Measurements from ENCODE around the gene ARHGAP29. TPM values are rescaled to one million over a fixed set of nuclear protein-coding genes. Genes with fewer than 3 reads are reported as not detected.

The ARHGAP29 gene
- total and polyA plus RNA-seq, 2 of the 8 experiments (the other 6 are each of a cell fraction or from before 2014, with no cell fraction given): 0.57 to 3.2 TPM

DNA sequence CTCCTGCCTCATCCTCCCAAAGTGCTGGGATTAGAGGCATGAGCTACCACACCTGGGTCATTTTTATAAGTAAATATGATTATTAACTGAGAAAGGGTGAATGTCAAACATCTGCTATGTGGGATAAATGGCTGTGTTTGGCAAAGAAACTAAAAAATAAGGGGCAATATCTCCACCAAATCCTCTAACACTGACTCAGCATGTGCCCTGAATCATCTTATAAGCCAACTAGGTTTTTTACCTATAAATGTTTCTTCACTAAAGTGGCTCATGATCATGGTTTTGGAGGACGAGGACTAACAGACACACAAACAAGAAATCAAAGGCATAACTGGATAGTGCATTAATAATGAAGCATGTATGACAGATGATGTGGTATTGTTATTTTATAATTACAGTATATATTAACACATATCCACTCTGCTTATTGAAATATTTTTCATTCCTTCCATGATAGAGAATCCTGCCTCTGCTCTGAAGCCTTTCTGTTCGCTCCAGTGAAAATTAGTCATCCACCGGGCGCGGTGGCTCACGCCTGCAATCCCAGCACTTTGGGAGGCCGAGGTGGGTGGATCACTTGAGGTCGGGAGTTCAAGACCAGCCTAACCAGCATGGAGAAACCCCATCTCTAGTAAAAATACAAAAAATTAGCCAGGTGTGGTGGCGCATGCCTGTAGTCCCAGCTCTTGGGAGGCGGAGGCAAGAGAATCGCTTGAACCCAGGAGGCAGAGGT is 11.7 kb upstream of the ARHGAP29 start:
- no peak overlapping the region for H2BK20ac ChIP-seq (ENCODE audit: low read length)
- no peak overlapping the region for H4K5ac ChIP-seq (ENCODE audit: insufficient read length, low read depth, low read length)
- H4K8ac ChIP-seq (ENCODE audit: extremely low read depth, insufficient read depth, low read length): no peak overlapping the region
- peaks cover 0 to 1% of the 10 kb centered on the region in 2 experiments for H4K20me1 ChIP-seq (replicated peaks in 1 of 2; ENCODE audit: control insufficient read depth in 1 of 2, insufficient read depth in 2 of 2, low read length in 2 of 2)
- POLR2A ChIA-PET (ENCODE audit: partially characterized antibody): no interaction called here
- no peak overlapping the region for H3K9ac ChIP-seq (replicated peaks in 1 of 4; ENCODE audit: extremely low read depth in 1 of 4, low read depth in 3 of 4, low read length in 3 of 4)
- H3K27me3 ChIP-seq (replicated peaks in 1 of 4; ENCODE audit: control insufficient read depth in 3 of 4, extremely low read depth in 1 of 4, insufficient read depth in 3 of 4, low read length in 3 of 4): peaks cover 21 to 65% (median 49%) of the 10 kb centered on the region in 4 experiments
- peaks cover 10% of the 10 kb centered on the region; the same call in 1 of the 2 replicates for H3K23me2 ChIP-seq (ENCODE audit: low read depth, low read length)
- no peak overlapping the region for H3K27ac ChIP-seq (ENCODE audit: low read depth, low read length)
- no peak overlapping the region for H3K4me3 ChIP-seq (ENCODE audit: extremely low read depth in 1 of 4, insufficient read depth in 2 of 4, low read depth in 3 of 4, low read length in 4 of 4)
- CTCF ChIA-PET (ENCODE audit: partially characterized antibody): interaction anchor here (1.3 to 3.8 kb wide), 5 partner anchors 10 to 186 kb away, joined by 4 to 20 read pairs (median 8); no protein-coding TSS in a partner anchor
- H3K4me1 ChIP-seq (replicated peaks in 1 of 4; ENCODE audit: control insufficient read depth in 3 of 4, insufficient read depth in 4 of 4, low read length in 3 of 4): peaks cover 0 to 5% (median 3%) of the 10 kb centered on the region in 4 experiments; a peak in 4 of 7 replicates
- no peak overlapping the region for H2BK120ac ChIP-seq (replicated peaks; ENCODE audit: low read depth, low read length)
- H2BK12ac ChIP-seq (ENCODE audit: low read depth, low read length): no peak overlapping the region
- H2AFZ ChIP-seq (ENCODE audit: low read length): no peak overlapping the region
- no peak overlapping the region for H2AK5ac ChIP-seq (ENCODE audit: low read depth, low read length)
- H3K18ac ChIP-seq (ENCODE audit: extremely low read depth, low read length): no peak overlapping the region
- no peak for FAIRE-seq
- no peak overlapping the region for H3K14ac ChIP-seq (ENCODE audit: insufficient read length)
- no peaks in the 10 kb centered on the region for H3K79me2 ChIP-seq (ENCODE audit: control insufficient read depth in 1 of 2, insufficient read depth in 2 of 2, low read length in 2 of 2)
- H2BK5ac ChIP-seq (ENCODE audit: low read depth, low read length): no peak overlapping the region
- DNase-seq (ENCODE audit: low read depth in 1 of 2, low spot score in 2 of 2): no peak
- no peak overlapping the region for H3K56ac ChIP-seq (replicated peaks; ENCODE audit: insufficient read length, low read depth, low read length)
- H3K23ac ChIP-seq (ENCODE audit: insufficient read length): no peak overlapping the region
- H3K79me1 ChIP-seq (ENCODE audit: low read depth, low read length): no peaks in the 10 kb centered on the region
- WGBS, 2 experiments (ENCODE audit: extremely low coverage in 1 of 2, insufficient coverage in 1 of 2, insufficient read length in 1 of 2, insufficient replicate concordance in 2 of 2, low coverage in 1 of 2, low lambda C conversion rate in 2 of 2, missing lambda C conversion rate in 1 of 2): 94% methylated on average over 11 of the region's 11 CpGs; no CpG with 5 or more reads in 1 of the 2 experiments
- H4K91ac ChIP-seq (replicated peaks; ENCODE audit: insufficient read length, low read length): no peak overlapping the region
- H3K9me3 ChIP-seq (ENCODE audit: insufficient read depth in 2 of 2, low read depth in 1 of 2, low read length in 1 of 2): no peaks in the 10 kb centered on the region
- no peak overlapping the region for H2BK15ac ChIP-seq (ENCODE audit: low read length)
- no peak overlapping the region for H3K4ac ChIP-seq (replicated peaks; ENCODE audit: insufficient read length, low read depth, low read length)
- H3K36me3 ChIP-seq (ENCODE audit: control insufficient read depth in 2 of 4, insufficient read depth in 4 of 4, low read length in 3 of 4): no peaks in the 10 kb centered on the region
- H3K4me2 ChIP-seq (ENCODE audit: insufficient read depth in 1 of 2, low read depth in 2 of 2, low read length in 2 of 2): no peak overlapping the region
- TF ChIP-seq HDAC2 (IDR thresholded peaks at IDR 0.05; ENCODE audit: borderline replicate concordance in 1 of 2, low read depth in 2 of 2, low read length in 2 of 2): no peak
- no peak for TF ChIP-seq KDM5A (IDR thresholded peaks at IDR 0.05; ENCODE audit: low read length)
- no peak for TF ChIP-seq EP300 (IDR thresholded peaks at IDR 0.05; ENCODE audit: borderline replicate concordance in 1 of 2, low read depth in 2 of 2, low read length in 2 of 2)
- TF ChIP-seq, protein P1, sequence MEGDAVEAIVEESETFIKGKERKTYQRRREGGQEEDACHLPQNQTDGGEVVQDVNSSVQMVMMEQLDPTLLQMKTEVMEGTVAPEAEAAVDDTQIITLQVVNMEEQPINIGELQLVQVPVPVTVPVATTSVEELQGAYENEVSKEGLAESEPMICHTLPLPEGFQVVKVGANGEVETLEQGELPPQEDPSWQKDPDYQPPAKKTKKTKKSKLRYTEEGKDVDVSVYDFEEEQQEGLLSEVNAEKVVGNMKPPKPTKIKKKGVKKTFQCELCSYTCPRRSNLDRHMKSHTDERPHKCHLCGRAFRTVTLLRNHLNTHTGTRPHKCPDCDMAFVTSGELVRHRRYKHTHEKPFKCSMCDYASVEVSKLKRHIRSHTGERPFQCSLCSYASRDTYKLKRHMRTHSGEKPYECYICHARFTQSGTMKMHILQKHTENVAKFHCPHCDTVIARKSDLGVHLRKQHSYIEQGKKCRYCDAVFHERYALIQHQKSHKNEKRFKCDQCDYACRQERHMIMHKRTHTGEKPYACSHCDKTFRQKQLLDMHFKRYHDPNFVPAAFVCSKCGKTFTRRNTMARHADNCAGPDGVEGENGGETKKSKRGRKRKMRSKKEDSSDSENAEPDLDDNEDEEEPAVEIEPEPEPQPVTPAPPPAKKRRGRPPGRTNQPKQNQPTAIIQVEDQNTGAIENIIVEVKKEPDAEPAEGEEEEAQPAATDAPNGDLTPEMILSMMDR (IDR thresholded peaks at IDR 0.05; ENCODE audit: control extremely low read depth in 1 of 3, insufficient read depth in 1 of 3, low read depth in 1 of 3, low read length in 3 of 3): no peak
- no peak for TF ChIP-seq KDM4A (IDR thresholded peaks at IDR 0.05; ENCODE audit: low read depth, low read length, severe bottlenecking)
- no peak for TF ChIP-seq NRF1 (IDR thresholded peaks at IDR 0.05; ENCODE audit: low read depth, low read length)
- TF ChIP-seq RBBP5 (IDR thresholded peaks at IDR 0.05; ENCODE audit: borderline replicate concordance, low read depth, low read length): no peak
- no peak for TF ChIP-seq SIRT6 (IDR thresholded peaks at IDR 0.05; ENCODE audit: low read length)
- TF ChIP-seq HDAC6 (IDR thresholded peaks at IDR 0.05; ENCODE audit: low read depth, low read length): no peak
